Thymus (tissue), 11 donors: ENCODE results near the gene TUBA4B. TPM values are rescaled to one million over a fixed set of nuclear protein-coding genes. Genes with fewer than 3 reads are reported as not detected.

Experiments
- DNase-seq, 9 donors: peaks; one replicate each; pipeline ENCODE4 v3.0.0-alpha.2; 2013; ENCODE audit warnings: low spot score in 9 of 9, low read depth in 6 of 9, missing footprints in 1 of 9
- H3K27ac ChIP-seq, 2 donors: one replicate each; pipeline ENCODE4 v1.5.1; 2013; ENCODE audit warnings: control low read depth in 1 of 2, low read depth in 1 of 2, low read length in 1 of 2, mild to moderate bottlenecking in 1 of 2, moderate library complexity in 1 of 2
- H3K27me3 ChIP-seq, 2 donors: one replicate each; pipeline ENCODE4 v1.5.1; 2013; ENCODE audit warnings: low read length in 1 of 2; ENCODE audit not compliant: control insufficient read depth in 2 of 2, insufficient read depth in 1 of 2
- H3K36me3 ChIP-seq, 2 donors: one replicate each; pipeline ENCODE4 v1.5.1; 2013; ENCODE audit warnings: low read length in 1 of 2, mild to moderate bottlenecking in 1 of 2, moderate library complexity in 1 of 2; ENCODE audit not compliant: control insufficient read depth in 2 of 2, insufficient read depth in 2 of 2
- H3K4me1 ChIP-seq, 2 donors: one replicate each; pipeline ENCODE4 v1.5.1; 2013; ENCODE audit warnings: low read length in 2 of 2; ENCODE audit not compliant: control insufficient read depth in 2 of 2, insufficient read depth in 2 of 2
- H3K4me3 ChIP-seq, 2 donors: one replicate each; pipeline ENCODE4 v1.5.1; 2013; ENCODE audit warnings: low read length in 2 of 2, control low read depth in 1 of 2, mild to moderate bottlenecking in 1 of 2
- H3K9me3 ChIP-seq, 2 donors: one replicate each; pipeline ENCODE4 v1.5.1; 2013; ENCODE audit warnings: low read length in 1 of 2, mild to moderate bottlenecking in 1 of 2; ENCODE audit not compliant: control insufficient read depth in 2 of 2, insufficient read depth in 1 of 2
- WGBS: extraction: QIAGEN DNeasy Blood & Tissue Kit; methylation state at CpG from one replicate; pipeline ENCODE4 v1.1.7; 2013; 5-methylcytosine and 5-hydroxymethylcytosine counted together
- polyA plus RNA-seq: library from polyadenylated mRNA; stranded (reverse); fragments of 200-250 nt; gene quantifications from one replicate; pipeline ENCODE4 v1.2.3, GENCODE V29; 2013
- total RNA-seq: library from RNA; stranded (reverse); fragments of 120-200 nt; gene quantifications from one replicate; pipeline ENCODE4 v1.2.4, GENCODE V29; 2013
- donor health status: healthy.

The TUBA4B gene
- total and polyA plus RNA-seq, 2 donors: 0.05 to 0.23 TPM

GRCh38 chr2:219225350-219225749 lies 27.7 kb upstream of the TUBA4B start:
- Histone ChIP-seq H3K36me3 (peaks cover 62 to 73% of the 10 kb centered on the region in 2 donors), H3K27me3 (no peaks in the 10 kb centered on the region), H3K4me1 (peaks cover 11 to 17% of the 10 kb centered on the region in 2 donors), H3K27ac (no peak overlapping the region), H3K9me3 (no peaks in the 10 kb centered on the region), H3K4me3 (no peak overlapping the region)
- 80% methylated on average over 3 of the region's 3 CpGs for WGBS
- no peak for DNase-seq

GRCh38 chr2:219228041-219228910 lies 24.8 kb upstream of the TUBA4B start:
- Histone ChIP-seq H3K36me3 (peaks cover 55 to 56% of the 10 kb centered on the region in 2 donors), H3K9me3 (no peaks in the 10 kb centered on the region), H3K27ac (no peak overlapping the region), H3K4me3 (peak overlapping the region; percentile 70 to 99), H3K4me1 (peaks cover 16 to 23% of the 10 kb centered on the region in 2 donors), H3K27me3 (no peaks in the 10 kb centered on the region)
- WGBS: 57% methylated on average over 7 of the region's 7 CpGs
- DNase-seq: no peak

GRCh38 chr2:219228911-219229304 lies 24.1 kb upstream of the TUBA4B start:
- peaks cover 16 to 23% of the 10 kb centered on the region in 2 donors for H3K4me1 ChIP-seq
- WGBS: 3% methylated on average over 19 of the region's 19 CpGs

GRCh38 chr2:219229305-219230058 lies 23.6 kb upstream of the TUBA4B start, which contains the start of the genes ANKZF1 and ATG9A:
TSS of gene ANKZF1 (plus strand) at chr2:219229806. CDS start at chr2:219230258, 452 bp downstream.
TSS of gene ATG9A (minus strand) at chr2:219229636. CDS start at chr2:219228024, 1,612 bp downstream.
- under 1% methylated on average over 80 of the region's 80 CpGs for WGBS
- no peaks in the 10 kb centered on the region for H3K27me3 ChIP-seq
- H3K36me3 ChIP-seq: peaks cover 55 to 56% of the 10 kb centered on the region in 2 donors
- H3K27ac ChIP-seq: peak within 1 kb of the TSS; percentile 89 to 99
- peaks cover 16 to 23% of the 10 kb centered on the region in 2 donors for H3K4me1 ChIP-seq
- H3K9me3 ChIP-seq: no peaks in the 10 kb centered on the region
- DNase-seq: peak; percentile 85 to 99 (median 97)
- H3K4me3 ChIP-seq: peak within 1 kb of the TSS; percentile 70 to 99

More at GRCh38 chr2:219228911-219229304, 24.1 kb upstream of the TUBA4B start:
- DNase-seq: no peak
- Histone ChIP-seq H3K36me3 (peaks cover 55 to 56% of the 10 kb centered on the region in 2 donors), H3K27ac (peak overlapping the region; percentile 60 to 99), H3K9me3 (no peaks in the 10 kb centered on the region), H3K4me3 (peak overlapping the region; percentile 70 to 99), H3K27me3 (no peaks in the 10 kb centered on the region)

- DNase-seq: peak in 2 of 9 donors; percentile 27 to 69
- Histone ChIP-seq H3K4me3 (peak overlapping the region; percentile 70 to 99), H3K9me3 (no peaks in the 10 kb centered on the region), H3K27me3 (no peaks in the 10 kb centered on the region), H3K36me3 (peaks cover 55 to 56% of the 10 kb centered on the region in 2 donors), H3K27ac (peak overlapping the region; percentile 89 to 96), H3K4me1 (peaks cover 16 to 23% of the 10 kb centered on the region in 2 donors)
- under 1% methylated on average over 24 of the region's 24 CpGs for WGBS
These were observed 22.9 kb upstream of the TUBA4B start for GRCh38 chr2:219230059-219230540.

GRCh38 chr2:219234331-219234730 lies 18.7 kb upstream of the TUBA4B start:
- Histone ChIP-seq H3K27ac (no peak overlapping the region), H3K4me3 (no peak overlapping the region), H3K27me3 (no peaks in the 10 kb centered on the region), H3K36me3 (peaks cover 59 to 71% of the 10 kb centered on the region in 2 donors), H3K4me1 (peaks cover 5 to 9% of the 10 kb centered on the region in 2 donors), H3K9me3 (no peaks in the 10 kb centered on the region)
- WGBS: over 99% methylated on average over 3 of the region's 3 CpGs
- DNase-seq: no peak

GRCh38 chr2:219243291-219243761 lies 9.7 kb upstream of the TUBA4B start:
- Histone ChIP-seq H3K27ac (peak overlapping the region in 1 of 2 donors; percentile 26), H3K27me3 (peaks cover 0 to 2% of the 10 kb centered on the region in 2 donors), H3K9me3 (peaks cover 0 to 5% of the 10 kb centered on the region in 2 donors), H3K4me1 (peaks cover 27 to 36% of the 10 kb centered on the region in 2 donors), H3K36me3 (peaks cover 9 to 19% of the 10 kb centered on the region in 2 donors), H3K4me3 (no peak overlapping the region)
- 72% methylated on average over 28 of the region's 28 CpGs for WGBS
- DNase-seq: no peak

GRCh38 chr2:219244789-219245147 lies 8.3 kb upstream of the TUBA4B start:
- DNase-seq: no peak
- WGBS: 44% methylated on average over 6 of the region's 6 CpGs
- peak overlapping the region; percentile 87 to 98 for H3K4me3 ChIP-seq
- peaks cover 0 to 5% of the 10 kb centered on the region in 2 donors for H3K9me3 ChIP-seq
- H3K36me3 ChIP-seq: peaks cover 7 to 17% of the 10 kb centered on the region in 2 donors
- peaks cover 41 to 50% of the 10 kb centered on the region in 2 donors for H3K4me1 ChIP-seq
- peak overlapping the region; percentile 83 to 96 for H3K27ac ChIP-seq
- peaks cover 0 to 2% of the 10 kb centered on the region in 2 donors for H3K27me3 ChIP-seq
